Measurements from ENCODE around the gene USF1.
A peak's percentile ranks its signal among the peaks of the same experiment; 100 is the strongest.

The USF1 gene, protein sequence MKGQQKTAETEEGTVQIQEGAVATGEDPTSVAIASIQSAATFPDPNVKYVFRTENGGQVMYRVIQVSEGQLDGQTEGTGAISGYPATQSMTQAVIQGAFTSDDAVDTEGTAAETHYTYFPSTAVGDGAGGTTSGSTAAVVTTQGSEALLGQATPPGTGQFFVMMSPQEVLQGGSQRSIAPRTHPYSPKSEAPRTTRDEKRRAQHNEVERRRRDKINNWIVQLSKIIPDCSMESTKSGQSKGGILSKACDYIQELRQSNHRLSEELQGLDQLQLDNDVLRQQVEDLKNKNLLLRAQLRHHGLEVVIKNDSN
- 98.6 to 167 (median 124) reads per million in 4 experiments for total RNA-seq

DNA sequence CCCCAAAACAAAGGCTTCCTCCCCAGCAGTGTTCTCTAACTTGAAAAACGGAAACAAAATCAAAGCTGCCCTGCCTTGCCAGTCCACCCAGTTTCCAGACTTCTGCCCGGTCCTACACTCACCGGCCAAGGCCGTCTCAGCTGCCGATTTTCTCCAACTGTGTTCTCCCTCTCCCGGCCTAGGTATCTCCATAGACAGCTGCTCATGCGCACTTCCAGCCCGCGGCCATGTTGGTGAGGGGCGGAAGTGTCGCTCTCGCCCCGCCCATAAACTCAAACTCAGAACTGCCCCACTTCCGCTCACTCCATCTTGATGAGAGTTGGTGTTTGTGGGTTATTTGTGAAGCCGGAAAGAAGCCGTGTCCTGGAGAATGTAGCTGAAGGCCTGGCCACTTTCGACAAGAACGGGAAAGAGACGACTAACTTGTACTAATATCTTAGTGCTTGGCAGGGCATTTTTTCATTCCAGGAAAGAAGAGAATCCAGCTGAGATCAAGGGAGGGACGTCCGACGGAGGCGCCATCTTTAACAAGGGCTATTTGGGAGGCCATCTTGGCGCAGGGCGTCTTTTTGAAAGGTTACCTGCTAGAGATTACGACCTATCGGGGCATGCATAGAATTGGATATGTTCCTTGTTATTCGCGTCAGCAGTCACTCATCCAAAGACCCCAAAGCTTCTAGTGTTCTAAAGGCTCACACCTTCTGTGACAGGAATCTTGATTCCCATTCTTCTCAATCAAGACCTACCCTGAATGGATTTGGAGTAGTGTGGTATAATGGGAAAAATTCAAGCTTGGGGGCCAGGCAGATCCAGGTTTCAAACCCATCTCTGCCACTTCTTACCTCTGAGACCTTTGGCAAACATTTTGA, at the start of gene USF1:
Gene USF1, minus strand, starts transcription at position 242 of the 869 bp plus-strand sequence. CDS start 2,702 bp downstream, outside the sequence.
- DNase-seq, result peak; percentile 86

DNA sequence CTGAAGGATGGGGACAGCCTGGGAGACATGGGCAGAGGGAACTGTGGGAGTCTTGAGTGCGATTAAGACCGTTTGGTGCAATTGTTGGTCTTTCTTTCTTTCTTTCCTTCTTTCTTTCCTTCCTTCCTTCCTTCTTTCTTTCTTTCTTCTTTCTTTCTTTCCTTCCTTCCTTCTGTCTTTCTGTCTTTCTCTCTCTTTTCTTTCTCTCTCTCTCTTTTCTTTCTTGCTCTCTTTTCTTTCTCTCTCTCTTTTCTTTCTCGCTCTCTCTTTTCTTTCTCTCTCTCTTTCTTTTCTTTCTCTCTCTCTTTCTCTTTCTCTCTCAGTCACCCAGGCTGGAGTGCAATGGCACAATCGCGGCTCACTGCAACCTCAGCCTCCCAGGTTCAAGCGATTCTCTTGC, 49.5 kb upstream of the USF1 start:
- DNase-seq, result no peak

GRCh38 chr1:161094481-161094880, 48.7 kb upstream of the USF1 start:
- DNase-seq, result no peak

DNA sequence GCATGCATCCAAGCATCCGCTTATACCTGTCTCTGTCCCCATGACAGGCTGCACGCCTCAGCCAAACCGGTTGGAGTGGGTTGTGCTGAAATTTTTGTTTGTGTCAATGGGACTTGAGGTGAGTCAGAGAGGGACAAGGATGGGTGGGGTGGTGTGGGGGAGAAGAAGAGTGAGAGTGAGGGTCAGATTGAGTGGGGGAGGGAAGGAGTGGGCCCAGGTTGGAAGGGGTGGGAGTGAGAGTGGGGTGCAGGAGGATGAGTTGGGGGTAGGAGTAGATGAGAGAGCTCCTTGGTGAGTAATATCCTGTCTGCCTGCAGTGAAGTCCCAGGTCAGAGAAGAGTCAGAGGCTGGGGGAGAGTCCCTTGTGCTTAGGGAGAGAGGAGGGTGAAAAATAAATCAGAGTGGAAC, 46.8 kb upstream of the USF1 start:
- DNase-seq, result no peak

GRCh38 chr1:161091796-161092507, 46.2 kb upstream of the USF1 start:
- DNase-seq, result no peak

- DNase-seq, result no peak
Observed at GRCh38 chr1:161091093-161091492, 45.3 kb upstream of the USF1 start.

DNA sequence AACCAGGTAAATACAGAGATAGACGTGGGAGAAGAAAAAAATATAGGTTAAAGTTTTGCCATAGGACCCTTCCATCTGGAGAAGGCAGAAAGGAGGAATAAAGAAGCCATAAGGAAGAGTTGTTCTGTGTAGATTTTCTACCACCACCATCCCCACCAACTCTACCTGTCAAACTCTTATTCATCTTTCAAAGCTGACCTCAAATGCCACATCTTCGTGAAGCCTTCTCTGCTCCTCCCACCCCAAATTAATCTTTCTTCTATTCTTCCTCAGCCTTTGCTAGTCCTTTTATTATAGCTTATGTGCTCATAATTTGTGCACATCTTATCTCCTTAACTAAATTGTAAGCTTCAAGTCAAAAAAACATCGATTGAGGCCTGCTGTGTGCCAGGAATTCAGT, 44.8 kb upstream of the USF1 start:
- DNase-seq, result no peak

- DNase-seq, result no peak
Observed at GRCh38 chr1:161089938-161090337, 44.2 kb upstream of the USF1 start.

GRCh38 chr1:161089251-161089924, 43.6 kb upstream of the USF1 start, which contains the start of gene NECTIN4:
Gene NECTIN4, minus strand, starts transcription at chr1:161089558. Its CDS starts 262 bp downstream, at chr1:161089296.
- DNase-seq, result no peak

GRCh38 chr1:161088587-161089110, 42.9 kb upstream of the USF1 start:
- no peak for DNase-seq

DNA sequence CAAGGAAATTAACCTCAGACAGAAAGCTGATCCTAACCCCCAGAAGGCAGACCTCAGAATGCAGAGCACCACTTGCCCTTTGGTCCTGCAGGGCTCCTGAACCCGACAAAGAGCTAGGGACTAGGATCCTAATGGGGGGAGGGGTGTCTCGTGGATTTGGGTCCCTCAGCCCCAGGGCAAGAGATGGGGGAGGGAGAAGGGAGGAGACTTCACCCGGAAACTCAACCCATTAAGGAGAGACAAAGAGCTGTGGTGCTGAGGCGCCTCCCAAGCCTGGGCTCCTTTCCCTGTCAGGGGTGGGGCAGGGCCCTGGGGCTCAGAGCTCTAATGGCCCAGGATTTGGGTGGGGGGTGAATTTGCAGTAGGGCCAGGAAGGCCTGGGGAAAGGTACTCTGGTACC, 40.7 kb upstream of the USF1 start:
- DNase-seq, result no peak

GRCh38 chr1:161085165-161085564, 39.4 kb upstream of the USF1 start:
- DNase-seq, result no peak

GRCh38 chr1:161084597-161084988, 38.8 kb upstream of the USF1 start:
- no peak for DNase-seq

DNA sequence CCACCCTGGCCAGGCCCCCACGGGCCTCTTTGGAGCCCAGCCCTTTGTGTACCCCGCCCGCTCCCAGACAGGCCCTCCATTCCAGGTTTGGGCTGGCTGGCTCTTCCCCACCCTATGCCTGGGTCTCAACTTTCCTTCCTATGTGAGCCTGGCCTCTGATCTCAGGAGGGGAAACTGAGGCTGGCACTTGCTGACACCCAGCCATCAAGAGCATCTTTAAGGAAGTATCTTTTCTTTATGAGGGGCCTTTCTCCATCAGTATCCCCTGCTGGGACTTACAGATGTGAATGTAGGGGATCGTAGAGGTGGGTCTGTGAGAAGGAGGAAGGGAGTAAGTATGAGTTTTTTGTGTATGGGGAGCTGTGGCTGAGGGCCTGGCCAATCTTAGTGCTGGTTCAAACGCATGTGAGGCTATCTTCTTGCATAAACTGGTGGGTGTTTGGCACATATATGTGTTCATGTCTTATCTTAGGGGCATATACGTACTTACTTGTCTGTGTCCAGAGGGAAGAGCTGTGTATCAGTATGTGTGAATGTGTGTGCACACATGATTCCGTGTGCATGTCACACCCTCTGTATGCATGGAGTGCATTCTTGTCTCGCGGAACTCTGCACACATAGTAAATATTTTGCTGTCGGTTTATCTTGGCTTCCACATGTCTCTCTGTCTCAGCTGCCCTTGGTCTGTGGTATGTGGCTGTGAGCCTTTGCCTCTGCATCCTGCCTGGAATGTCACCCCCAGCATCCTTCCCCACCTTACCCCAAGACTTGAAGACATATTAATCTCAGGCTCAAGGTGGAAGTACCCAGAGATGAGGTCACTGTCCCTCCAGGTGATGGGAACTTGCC, 38.2 kb upstream of the USF1 start:
- DNase-seq, result no peak

- no peak for DNase-seq
Observed at GRCh38 chr1:161082996-161083747, 37.4 kb upstream of the USF1 start.

DNA sequence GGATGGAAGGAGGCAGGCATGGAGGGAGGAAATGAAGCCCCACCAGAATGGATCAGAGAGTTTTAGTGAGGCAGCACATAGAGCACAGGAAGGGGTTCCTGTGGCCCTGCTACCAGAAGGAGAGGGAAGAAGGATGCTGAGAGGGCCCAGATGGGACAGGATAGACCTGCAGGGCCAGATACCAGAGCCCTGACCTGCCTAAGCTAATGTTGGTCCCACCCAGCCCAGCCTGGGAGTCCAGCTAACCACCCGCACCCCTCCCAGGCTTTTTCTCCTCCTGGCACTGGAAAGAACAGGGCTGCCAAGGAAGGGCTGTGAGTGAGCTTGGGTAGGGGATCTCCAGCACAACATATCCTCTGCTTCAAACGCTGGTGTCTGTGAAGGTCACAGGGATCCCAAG, 36.7 kb upstream of the USF1 start:
- no peak for DNase-seq

DNA sequence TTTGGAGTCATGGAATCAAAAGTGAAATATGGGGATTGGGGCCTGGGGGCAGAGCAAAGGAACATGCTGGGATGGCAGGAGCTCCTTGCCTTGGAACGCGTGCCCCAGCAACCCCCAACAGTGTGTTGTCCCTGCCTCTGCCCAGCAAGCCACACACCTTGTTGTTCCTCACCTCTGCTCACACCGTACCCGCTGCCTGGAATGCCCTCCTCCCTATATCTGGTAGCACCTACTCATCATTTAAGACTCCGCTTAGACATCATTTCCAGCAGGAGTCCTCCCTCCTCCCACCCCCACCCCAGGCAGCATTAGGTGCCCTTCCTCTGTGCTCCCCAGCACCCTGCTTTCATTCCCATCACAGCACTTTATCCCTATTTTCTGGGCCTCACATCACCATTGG, 35.7 kb upstream of the USF1 start:
- no peak for DNase-seq

- DNase-seq, result no peak
Observed at GRCh38 chr1:161080441-161081405, 34.9 kb upstream of the USF1 start.

GRCh38 chr1:161079436-161080110, 33.8 kb upstream of the USF1 start:
- no peak for DNase-seq
